Hepatocyte (in vitro differentiated cells): ENCODE results near the gene SPHK1. TPM values are rescaled to one million over a fixed set of nuclear protein-coding genes. Genes with fewer than 3 reads are reported as not detected.
A peak's percentile ranks its signal among the peaks of the same experiment; 100 is the strongest.

Experiments used
- DNase-seq: peaks from one replicate; pipeline ENCODE4 v3.0.0-alpha.2; 2016; ENCODE audit warnings: low spot score
- H2AFZ ChIP-seq: fragments of 200-600 bp; sonication (generic); 2 replicates; pipeline ENCODE4 v1.6.0; 2016; ENCODE audit warnings: antibody characterized with exemption, mild to moderate bottlenecking
- H3K27ac ChIP-seq: fragments of 200-600 bp; sonication (generic); 2 replicates; pipeline ENCODE4 v1.5.1; 2016; ENCODE audit warnings: mild to moderate bottlenecking
- H3K27me3 ChIP-seq: fragments of 200-600 bp; sonication (generic); 2 replicates; pipeline ENCODE4 v1.6.1; 2016
- H3K36me3 ChIP-seq: fragments of 200-600 bp; sonication (generic); replicated peaks from 2 replicates; pipeline ENCODE4 v1.5.1; 2016; ENCODE audit warnings: low read depth; ENCODE audit not compliant: insufficient read depth
- H3K4me1 ChIP-seq: fragments of 200-600 bp; sonication (generic); 2 replicates; pipeline ENCODE4 v1.5.1; 2016; ENCODE audit warnings: mild to moderate bottlenecking, moderate library complexity; ENCODE audit not compliant: insufficient read depth
- H3K4me2 ChIP-seq: fragments of 200-600 bp; sonication (generic); 2 replicates; pipeline ENCODE4 v1.6.0; 2016
- H3K4me3 ChIP-seq: fragments of 200-600 bp; sonication (generic); 2 replicates; pipeline ENCODE4 v1.5.1; 2016; ENCODE audit warnings: mild to moderate bottlenecking
- H3K79me2 ChIP-seq: fragments of 200-600 bp; sonication (generic); 2 replicates; pipeline ENCODE4 v1.6.0; 2017; ENCODE audit warnings: mild to moderate bottlenecking
- H3K9me2 ChIP-seq: fragments of 200-600 bp; sonication (generic); replicated peaks from 2 replicates; pipeline ENCODE4 v1.6.0; 2017; ENCODE audit warnings: mild to moderate bottlenecking; ENCODE audit not compliant: insufficient read depth
- H3K9me3 ChIP-seq: fragments of 200-600 bp; sonication (generic); 2 replicates; pipeline ENCODE4 v1.5.1; 2016; ENCODE audit warnings: low read depth, mild to moderate bottlenecking
- H4K20me1 ChIP-seq: fragments of 200-600 bp; sonication (generic); 2 replicates; pipeline ENCODE4 v1.6.0; 2016; ENCODE audit warnings: mild to moderate bottlenecking; ENCODE audit not compliant: insufficient read depth, poor library complexity, severe bottlenecking
- EZH2 ChIP-seq: fragments of 200-600 bp; sonication (generic); IDR thresholded peaks from 2 replicates; pipeline ENCODE4 v1.6.1; 2016; ENCODE audit warnings: antibody characterized with exemption, mild to moderate bottlenecking, borderline replicate concordance
- EZH2phosphoT487 ChIP-seq: fragments of 200-600 bp; sonication (generic); IDR thresholded peaks from one replicate; pipeline ENCODE4 v1.6.1; 2018; ENCODE audit warnings: antibody characterized with exemption, mild to moderate bottlenecking, low read depth, moderate library complexity; ENCODE audit not compliant: unreplicated experiment, severe bottlenecking
- WGBS: methylation state at CpG from one replicate; pipeline ENCODE4 v1.1.6; 2016; ENCODE audit warnings: low lambda C conversion rate; ENCODE audit errors: missing lambda C conversion rate; 5-methylcytosine and 5-hydroxymethylcytosine counted together
- polyA plus RNA-seq: library from polyadenylated mRNA; unstranded; fragments of >200 nt; fragmentation: Nextera tagmentation; extraction: Ambion mirVana; gene quantifications from 2 replicates; pipeline ENCODE4 v1.2.1, GENCODE V29; 2016
- total RNA-seq: library from RNA; depleted of rRNA; stranded (reverse); fragments of >200 nt; gene quantifications from 2 replicates; pipeline ENCODE4 v1.2.3, GENCODE V29; 2014
- TF ChIP-seq, protein P1 (sequence below): fragments of 200-600 bp; sonication (generic); IDR thresholded peaks from 2 replicates; pipeline ENCODE4 v1.5.1; 2016; ENCODE audit warnings: antibody characterized with exemption, mild to moderate bottlenecking; ENCODE audit not compliant: poor library complexity

SPHK1 gene
- total and polyA plus RNA-seq, 2 experiments from 2014 or later: 5.2 to 15.2 TPM

DNA sequence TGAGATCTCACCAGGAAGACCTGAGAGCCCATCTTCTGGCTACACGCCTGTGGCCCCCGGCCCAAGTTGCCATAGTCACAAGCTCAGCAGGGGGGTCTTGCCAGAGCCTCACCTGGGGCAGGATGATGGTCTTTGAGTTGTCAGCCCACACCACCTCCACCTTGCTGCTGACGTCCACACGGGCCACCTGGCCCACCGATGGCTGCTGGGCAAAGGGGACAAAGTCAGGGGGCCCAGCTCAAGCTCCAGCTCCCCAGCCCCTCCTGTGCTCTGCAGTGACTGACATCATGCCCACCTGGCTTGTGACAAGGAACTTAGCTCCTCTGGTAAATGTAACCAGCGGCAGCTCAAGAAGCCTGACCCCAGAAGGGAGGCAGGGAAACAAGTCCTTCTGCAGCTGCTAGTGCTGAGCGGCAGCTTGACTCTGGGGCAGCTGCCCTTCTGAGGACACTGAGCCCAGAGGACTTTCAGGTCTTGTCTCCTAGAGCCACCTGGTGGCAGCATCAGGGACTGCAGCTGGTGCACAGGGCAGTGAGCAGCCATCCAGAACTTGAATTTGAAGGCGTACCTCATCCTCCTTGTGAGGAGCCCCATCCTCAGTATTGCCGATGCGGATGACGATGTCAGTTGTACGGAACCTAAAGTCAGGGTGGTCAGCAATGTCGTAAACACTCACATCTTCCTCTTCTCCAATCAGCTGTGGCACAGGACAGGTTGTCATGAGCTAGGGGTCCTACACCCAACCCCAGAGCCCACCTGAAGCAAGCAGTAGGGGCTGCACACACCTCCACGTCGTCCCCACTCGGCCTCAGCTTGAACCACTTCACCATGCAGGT lies 13.5 kb downstream of the SPHK1 start:
- TF ChIP-seq EZH2phosphoT487 (no peak), EZH2 (no peak)
- TF ChIP-seq, protein P1, sequence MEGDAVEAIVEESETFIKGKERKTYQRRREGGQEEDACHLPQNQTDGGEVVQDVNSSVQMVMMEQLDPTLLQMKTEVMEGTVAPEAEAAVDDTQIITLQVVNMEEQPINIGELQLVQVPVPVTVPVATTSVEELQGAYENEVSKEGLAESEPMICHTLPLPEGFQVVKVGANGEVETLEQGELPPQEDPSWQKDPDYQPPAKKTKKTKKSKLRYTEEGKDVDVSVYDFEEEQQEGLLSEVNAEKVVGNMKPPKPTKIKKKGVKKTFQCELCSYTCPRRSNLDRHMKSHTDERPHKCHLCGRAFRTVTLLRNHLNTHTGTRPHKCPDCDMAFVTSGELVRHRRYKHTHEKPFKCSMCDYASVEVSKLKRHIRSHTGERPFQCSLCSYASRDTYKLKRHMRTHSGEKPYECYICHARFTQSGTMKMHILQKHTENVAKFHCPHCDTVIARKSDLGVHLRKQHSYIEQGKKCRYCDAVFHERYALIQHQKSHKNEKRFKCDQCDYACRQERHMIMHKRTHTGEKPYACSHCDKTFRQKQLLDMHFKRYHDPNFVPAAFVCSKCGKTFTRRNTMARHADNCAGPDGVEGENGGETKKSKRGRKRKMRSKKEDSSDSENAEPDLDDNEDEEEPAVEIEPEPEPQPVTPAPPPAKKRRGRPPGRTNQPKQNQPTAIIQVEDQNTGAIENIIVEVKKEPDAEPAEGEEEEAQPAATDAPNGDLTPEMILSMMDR: peak; percentile 91
- no peaks in the 10 kb centered on the region for H3K9me3 ChIP-seq
- H3K4me1 ChIP-seq: no peaks in the 10 kb centered on the region
- H3K36me3 ChIP-seq: no peaks in the 10 kb centered on the region
- WGBS: 71% methylated on average over 16 of the region's 16 CpGs
- H3K27ac ChIP-seq: no peak overlapping the region
- no peaks in the 10 kb centered on the region for H3K9me2 ChIP-seq
- no peaks in the 10 kb centered on the region for H3K79me2 ChIP-seq
- no peak overlapping the region for H3K4me3 ChIP-seq
- DNase-seq: peak; percentile 92
- H3K27me3 ChIP-seq: no peaks in the 10 kb centered on the region
- no peaks in the 10 kb centered on the region for H4K20me1 ChIP-seq
- H3K4me2 ChIP-seq: no peak overlapping the region
- H2AFZ ChIP-seq: no peak overlapping the region

- 94% methylated on average over 20 of the region's 20 CpGs for WGBS
- H3K27me3 ChIP-seq: no peaks in the 10 kb centered on the region
- no peaks in the 10 kb centered on the region for H3K36me3 ChIP-seq
- TF ChIP-seq, protein P1: no peak
- no peak for TF ChIP-seq EZH2phosphoT487
- no peak overlapping the region for H3K4me2 ChIP-seq
- no peak overlapping the region for H2AFZ ChIP-seq
- no peaks in the 10 kb centered on the region for H3K79me2 ChIP-seq
- no peaks in the 10 kb centered on the region for H3K4me1 ChIP-seq
- no peak overlapping the region for H3K4me3 ChIP-seq
- H4K20me1 ChIP-seq: no peaks in the 10 kb centered on the region
- DNase-seq: no peak
- H3K27ac ChIP-seq: no peak overlapping the region
- no peaks in the 10 kb centered on the region for H3K9me2 ChIP-seq
- H3K9me3 ChIP-seq: no peaks in the 10 kb centered on the region
These were observed 14.2 kb downstream of the SPHK1 start for GRCh38 chr17:76398523-76399174.

GRCh38 chr17:76399175-76400172 lies 15.1 kb downstream of the SPHK1 start:
- Histone ChIP-seq H3K9me3 (no peaks in the 10 kb centered on the region), H3K79me2 (no peaks in the 10 kb centered on the region), H3K27me3 (no peaks in the 10 kb centered on the region), H3K4me1 (no peaks in the 10 kb centered on the region), H3K36me3 (no peaks in the 10 kb centered on the region), H3K27ac (no peak overlapping the region), H4K20me1 (no peaks in the 10 kb centered on the region), H3K9me2 (no peaks in the 10 kb centered on the region), H3K4me2 (no peak overlapping the region), H2AFZ (no peak overlapping the region), H3K4me3 (no peak overlapping the region)
- 96% methylated on average over 33 of the region's 33 CpGs for WGBS
- no peak for TF ChIP-seq EZH2
- TF ChIP-seq EZH2phosphoT487: no peak
- TF ChIP-seq, protein P1: no peak
- no peak for DNase-seq
